H1 (cell line): ENCODE measurements around the gene VEPH1. TPM values are rescaled to one million over a fixed set of nuclear protein-coding genes. Genes with fewer than 3 reads are reported as not detected.

ENCODE experiments used
- CTCF ChIA-PET: fragments of 300-600 bp; sonication (Branson Sonifier 250); formaldehyde crosslinking; loops from one replicate; lab custom pipeline; 2021; ENCODE audit not compliant: partially characterized antibody; lab: Charles Lee
- POLR2A ChIA-PET: fragments of 300-600 bp; sonication (Branson Sonifier 250); formaldehyde crosslinking; loops from one replicate; lab custom pipeline; 2021; ENCODE audit warnings: inconsistent platforms; ENCODE audit not compliant: partially characterized antibody; lab: Charles Lee
- DNase-seq, 2 experiments: peaks; one replicate each; pipeline versions ENCODE4 v3.0.0 to v3.0.0-alpha.2; 2010 to 2022; ENCODE audit warnings: low spot score in 2 of 2, low read depth in 1 of 2, mixed read lengths in 1 of 2
- FAIRE-seq: peaks from 2 replicates; lab custom pipeline; 2011; peaks lifted over from hg19 to GRCh38; lab: Jason Lieb, UNC
- H2AFZ ChIP-seq: 2 replicates; pipeline ENCODE4 v1.8.1; 2012; ENCODE audit warnings: low read length, inconsistent platforms
- H2AK5ac ChIP-seq: 2 replicates; pipeline ENCODE4 v1.6.1; 2013; ENCODE audit warnings: low read depth, low read length
- H2BK120ac ChIP-seq: replicated peaks from 2 replicates; pipeline ENCODE3; 2013; ENCODE audit warnings: low read depth, low read length, inconsistent platforms
- H2BK12ac ChIP-seq: 2 replicates; pipeline ENCODE4 v1.6.1; 2013; ENCODE audit warnings: low read depth, low read length
- H2BK15ac ChIP-seq: 2 replicates; pipeline ENCODE4 v1.6.1; 2013; ENCODE audit warnings: low read length
- H2BK20ac ChIP-seq: 2 replicates; pipeline ENCODE4 v1.6.1; 2013; ENCODE audit warnings: low read length
- H2BK5ac ChIP-seq: 2 replicates; pipeline ENCODE4 v1.6.1; 2013; ENCODE audit warnings: low read depth, low read length
- H3K14ac ChIP-seq: 2 replicates; pipeline ENCODE4 v1.6.1; 2013; ENCODE audit warnings: inconsistent platforms; ENCODE audit not compliant: insufficient read length
- H3K18ac ChIP-seq: 2 replicates; pipeline ENCODE4 v1.6.1; 2013; ENCODE audit warnings: low read length; ENCODE audit errors: extremely low read depth
- H3K23ac ChIP-seq: 2 replicates; pipeline ENCODE4 v1.6.1; 2013; ENCODE audit warnings: inconsistent platforms; ENCODE audit not compliant: insufficient read length
- H3K23me2 ChIP-seq: 2 replicates; pipeline ENCODE4 v1.6.1; 2013; ENCODE audit warnings: low read depth, low read length
- H3K27ac ChIP-seq: 2 replicates; pipeline ENCODE4 v1.6.1; 2011; ENCODE audit warnings: low read depth, low read length, inconsistent platforms
- H3K27me3 ChIP-seq, 4 experiments: replicated peaks in 1 of 4; 1 replicate in 1 of 4; 2 replicates in 3 of 4; pipeline versions ENCODE4 v1.6.1 to v1.8.1; 2011 to 2013; ENCODE audit warnings: low read length in 3 of 4, mild to moderate bottlenecking in 3 of 4, inconsistent platforms in 2 of 4, mixed read lengths in 2 of 4, moderate library complexity in 1 of 4; ENCODE audit not compliant: control insufficient read depth in 3 of 4, insufficient read depth in 3 of 4; ENCODE audit errors: extremely low read depth in 1 of 4
- H3K36me3 ChIP-seq, 4 experiments: 2 replicates each; pipeline versions ENCODE4 v1.6.1 to v1.8.1; 2011 to 2013; ENCODE audit warnings: mild to moderate bottlenecking in 4 of 4, low read length in 3 of 4, moderate library complexity in 2 of 4, control low read depth in 1 of 4, inconsistent platforms in 1 of 4; ENCODE audit not compliant: insufficient read depth in 4 of 4, control insufficient read depth in 2 of 4
- H3K4ac ChIP-seq: replicated peaks from 2 replicates; pipeline ENCODE3; 2013; ENCODE audit warnings: low read length, low read depth, mixed read lengths, inconsistent platforms; ENCODE audit not compliant: insufficient read length
- H3K4me1 ChIP-seq, 4 experiments: replicated peaks in 1 of 4; 1 replicate in 1 of 4; 2 replicates in 3 of 4; pipeline versions ENCODE4 v1.6.1 to v1.8.1; 2011 to 2013; ENCODE audit warnings: low read length in 3 of 4, inconsistent platforms in 2 of 4, mixed read lengths in 1 of 4; ENCODE audit not compliant: insufficient read depth in 4 of 4, control insufficient read depth in 3 of 4
- H3K4me2 ChIP-seq, 2 experiments: 2 replicates each; pipeline versions ENCODE4 v1.6.1 to v1.8.1; 2011 to 2013; ENCODE audit warnings: low read depth in 2 of 2, low read length in 2 of 2, control low read depth in 1 of 2, inconsistent platforms in 1 of 2, mild to moderate bottlenecking in 1 of 2; ENCODE audit not compliant: insufficient read depth in 1 of 2
- H3K4me3 ChIP-seq, 4 experiments: fragments of 200-600, 300-600 bp in 1 of 4; sonication (generic), shearing (Covaris generic), sonication (Bioruptor Twin) in 1 of 4; 2 replicates each; pipeline versions ENCODE4 v1.5.1 to v1.8.1; 2011 to 2016; ENCODE audit warnings: low read length in 4 of 4, low read depth in 3 of 4, control low read depth in 2 of 4, inconsistent platforms in 2 of 4, mild to moderate bottlenecking in 2 of 4, mixed read lengths in 1 of 4, moderate library complexity in 1 of 4; ENCODE audit not compliant: insufficient read depth in 2 of 4; ENCODE audit errors: extremely low read depth in 1 of 4
- H3K56ac ChIP-seq: replicated peaks from 2 replicates; pipeline ENCODE3; 2013; ENCODE audit warnings: low read depth, mild to moderate bottlenecking, mixed read lengths, low read length, inconsistent platforms; ENCODE audit not compliant: insufficient read length
- H3K79me1 ChIP-seq: 2 replicates; pipeline ENCODE4 v1.6.1; 2013; ENCODE audit warnings: low read depth, low read length, control low read depth
- H3K79me2 ChIP-seq, 2 experiments: 2 replicates each; pipeline versions ENCODE4 v1.6.1 to v1.8.1; 2012 to 2013; ENCODE audit warnings: low read length in 2 of 2, mild to moderate bottlenecking in 2 of 2, inconsistent platforms in 1 of 2; ENCODE audit not compliant: insufficient read depth in 2 of 2, control insufficient read depth in 1 of 2
- H3K9ac ChIP-seq, 4 experiments: replicated peaks in 1 of 4; 1 replicate in 1 of 4; 2 replicates in 3 of 4; pipeline versions ENCODE4 v1.6.1 to v1.8.1; 2011 to 2013; ENCODE audit warnings: low read depth in 3 of 4, low read length in 3 of 4, control low read depth in 2 of 4, mild to moderate bottlenecking in 2 of 4, moderate library complexity in 2 of 4, inconsistent platforms in 1 of 4; ENCODE audit errors: extremely low read depth in 1 of 4
- H3K9me3 ChIP-seq, 2 experiments: 2 replicates each; pipeline versions ENCODE4 v1.6.1 to v1.8.1; 2012 to 2013; ENCODE audit warnings: mild to moderate bottlenecking in 2 of 2, moderate library complexity in 2 of 2, control low read depth in 1 of 2, inconsistent platforms in 1 of 2, low read depth in 1 of 2, low read length in 1 of 2, mixed read lengths in 1 of 2; ENCODE audit not compliant: insufficient read depth in 2 of 2
- H4K20me1 ChIP-seq, 2 experiments: replicated peaks in 1 of 2; 2 replicates each; pipeline versions ENCODE3 to v1.8.1; 2011 to 2013; ENCODE audit warnings: inconsistent platforms in 2 of 2, low read length in 2 of 2, mild to moderate bottlenecking in 1 of 2; ENCODE audit not compliant: insufficient read depth in 2 of 2, control insufficient read depth in 1 of 2
- H4K5ac ChIP-seq: 2 replicates; pipeline ENCODE4 v1.6.1; 2013; ENCODE audit warnings: low read length, low read depth, mixed read lengths, inconsistent platforms; ENCODE audit not compliant: insufficient read length
- H4K8ac ChIP-seq: 2 replicates; pipeline ENCODE4 v1.8.0; 2013; ENCODE audit warnings: mild to moderate bottlenecking, moderate library complexity, low read length, inconsistent platforms; ENCODE audit not compliant: insufficient read depth; ENCODE audit errors: extremely low read depth
- H4K91ac ChIP-seq: replicated peaks from 2 replicates; pipeline ENCODE3; 2013; ENCODE audit warnings: low read length, mixed read lengths, inconsistent platforms; ENCODE audit not compliant: insufficient read length
- CBX8 ChIP-seq: fragments of 300-800, 300-1000 bp; sonication (generic); IDR thresholded peaks from 2 replicates; pipeline ENCODE4 v1.7.1; 2016; ENCODE audit warnings: low read depth, low read length, borderline replicate concordance
- CEBPB ChIP-seq: IDR thresholded peaks from 2 replicates; pipeline ENCODE4 v1.6.1; 2012; ENCODE audit warnings: low read depth, low read length
- EGR1 ChIP-seq: IDR thresholded peaks from 2 replicates; pipeline ENCODE4 v1.6.1; 2011; ENCODE audit warnings: low read depth, low read length, borderline replicate concordance
- FOSL1 ChIP-seq: IDR thresholded peaks from 2 replicates; pipeline ENCODE4 v1.6.1; 2011; ENCODE audit warnings: mild to moderate bottlenecking, low read depth, low read length, moderate library complexity; ENCODE audit not compliant: insufficient read depth
- KDM1A ChIP-seq: fragments of 200-600, 300-600 bp; sonication (generic); IDR thresholded peaks from 2 replicates; pipeline ENCODE4 v1.7.1; 2016; ENCODE audit warnings: mild to moderate bottlenecking, low read length, borderline replicate concordance
- NRF1 ChIP-seq: IDR thresholded peaks from 2 replicates; pipeline ENCODE4 v1.6.1; 2011; ENCODE audit warnings: mild to moderate bottlenecking, low read depth, low read length, improper control_type of control experiment
- POLR2AphosphoS5 ChIP-seq: IDR thresholded peaks from 2 replicates; pipeline ENCODE4 v1.6.1; 2011; ENCODE audit warnings: low read depth, low read length
- RAD21 ChIP-seq, 2 experiments: IDR thresholded peaks in 1 of 2; conservative IDR thresholded peaks in 1 of 2; 2 replicates each; pipeline ENCODE4 v1.6.1; 2011; ENCODE audit warnings: low read depth in 2 of 2, low read length in 2 of 2, improper control_type of control experiment in 1 of 2, inconsistent platforms in 1 of 2, mild to moderate bottlenecking in 1 of 2, moderate library complexity in 1 of 2
- RFX5 ChIP-seq: IDR thresholded peaks from 2 replicates; pipeline ENCODE4 v1.6.1; 2011; ENCODE audit warnings: low read depth, low read length, improper control_type of control experiment, borderline replicate concordance
- RNF2 ChIP-seq: fragments of 200-900, 300-1000 bp; sonication (generic); IDR thresholded peaks from 2 replicates; pipeline ENCODE4 v1.7.1; 2016; ENCODE audit warnings: borderline replicate concordance, low read depth, mild to moderate bottlenecking, antibody characterized with exemption, low read length; ENCODE audit not compliant: poor library complexity, severe bottlenecking; ENCODE audit errors: missing control alignments
- TBP ChIP-seq: IDR thresholded peaks from 2 replicates; pipeline ENCODE4 v1.6.1; 2011; ENCODE audit warnings: low read depth, low read length, improper control_type of control experiment
- YY1 ChIP-seq: IDR thresholded peaks from 2 replicates; pipeline ENCODE4 v1.6.1; 2011; ENCODE audit warnings: low read depth, mild to moderate bottlenecking, low read length
- WGBS, 2 experiments: shearing (Covaris generic) in 1 of 2; methylation state at CpG; one replicate each; pipeline versions ENCODE4 v1.1.6 to v1.1.7; 2013 to 2015; ENCODE audit warnings: low lambda C conversion rate in 2 of 2, mixed read lengths in 2 of 2, inconsistent platforms in 1 of 2, low coverage in 1 of 2, missing lambda C conversion rate in 1 of 2; ENCODE audit not compliant: insufficient replicate concordance in 2 of 2, insufficient coverage in 1 of 2, insufficient read length in 1 of 2; ENCODE audit errors: extremely low coverage in 1 of 2, missing lambda C conversion rate in 1 of 2; 5-methylcytosine and 5-hydroxymethylcytosine counted together
- polyA plus RNA-seq, 7 experiments: library from polyadenylated mRNA; depleted of rRNA in 3 of 7; stranded (reverse) in 5 of 7; unstranded in 2 of 7; fragments of >200 nt in 5 of 7; fragments of 200-250 nt in 2 of 7; gene quantifications; 1 replicate in 5 of 7; 2 replicates in 1 of 7; 4 replicates in 1 of 7; pipeline versions ENCODE4 v1.2.1 to v1.2.3, GENCODE V29; 2011 to 2013; ENCODE audit warnings: missing spikeins in 2 of 7, mixed read lengths in 2 of 7
- total RNA-seq: library from RNA; stranded (reverse); fragmentation: NEBNext Ultra II Directional; extraction: Animal tissue kit (Norgen Biotek cat#: 25700); gene quantifications from 2 replicates; pipeline ENCODE4 v1.2.1, GENCODE V29; 2021

The VEPH1 gene
- total and polyA plus RNA-seq, 2 of the 8 experiments (the other 6 are each of a cell fraction or from before 2014, with no cell fraction given): 12.0 to 18.3 TPM

GRCh38 chr3:157232141-157232540 is 271.1 kb downstream of the VEPH1 start:
- no peaks in the 10 kb centered on the region for H3K27me3 ChIP-seq
- DNase-seq: no peak
- no peak overlapping the region for H2BK15ac ChIP-seq
- no peaks in the 10 kb centered on the region for H3K23me2 ChIP-seq
- TF ChIP-seq KDM1A (no peak), CEBPB (no peak), RNF2 (no peak), RAD21 (IDR thresholded peaks at IDR 0.05 in 1 of 2, conservative IDR thresholded peaks at IDR 0.05 in 1 of 2; ENCODE audit: low read depth in 2 of 2, low read length in 2 of 2) (no peak), CBX8 (no peak), EGR1 (no peak), YY1 (no peak), RFX5 (no peak), POLR2AphosphoS5 (no peak), TBP (no peak), NRF1 (no peak), FOSL1 (no peak)
- no peak overlapping the region for H2BK120ac ChIP-seq
- H3K4me3 ChIP-seq: no peak overlapping the region
- H2BK20ac ChIP-seq: no peak overlapping the region
- H4K91ac ChIP-seq: no peak overlapping the region
- FAIRE-seq: no peak
- 91 to 100% methylated on average over 2 to 3 of the region's 3 CpGs for WGBS, 2 experiments
- H2BK12ac ChIP-seq: no peak overlapping the region
- no peaks in the 10 kb centered on the region for H4K20me1 ChIP-seq
- H3K4me1 ChIP-seq: no peaks in the 10 kb centered on the region
- H3K4me2 ChIP-seq: no peak overlapping the region
- no peak overlapping the region for H3K14ac ChIP-seq
- H3K18ac ChIP-seq: no peak overlapping the region
- no peak overlapping the region for H4K8ac ChIP-seq
- H3K23ac ChIP-seq: no peak overlapping the region
- no peak overlapping the region for H3K27ac ChIP-seq
- H3K9me3 ChIP-seq: no peaks in the 10 kb centered on the region
- H3K56ac ChIP-seq: peak overlapping the region; percentile 85
- no peak overlapping the region for H3K4ac ChIP-seq
- H3K79me1 ChIP-seq: no peaks in the 10 kb centered on the region
- H3K79me2 ChIP-seq: no peaks in the 10 kb centered on the region
- no peaks in the 10 kb centered on the region for H3K36me3 ChIP-seq
- no peak overlapping the region for H2AFZ ChIP-seq
- H3K9ac ChIP-seq: no peak overlapping the region
- H2AK5ac ChIP-seq: no peak overlapping the region
- ChIA-PET CTCF (interaction anchor here (1.0 to 2.1 kb wide), 4 partner anchors 10 to 73 kb away, joined by 3 to 7 read pairs (median 4); partner anchors contain the start of gene CCNL1), POLR2A (no interaction called here)
- H2BK5ac ChIP-seq: no peak overlapping the region
- no peak overlapping the region for H4K5ac ChIP-seq
